Fibroblast of villous mesenchyme (primary cell): Measurements from ENCODE around the gene ARHGEF28. TPM values are rescaled to one million over a fixed set of nuclear protein-coding genes. Genes with fewer than 3 reads are reported as not detected.

ENCODE experiments used
- DNase-seq: peaks from one replicate; pipeline ENCODE4 v3.0.0-alpha.2; 2010; ENCODE audit warnings: low read depth
- H3K4me3 ChIP-seq: 2 replicates; pipeline ENCODE4 v1.5.1; 2011; ENCODE audit warnings: low read depth, mild to moderate bottlenecking, low read length
- CTCF ChIP-seq: IDR thresholded peaks from 2 replicates; pipeline ENCODE4 v1.5.1; 2012; ENCODE audit warnings: low read depth, mild to moderate bottlenecking, low read length; ENCODE audit not compliant: insufficient read depth
- total RNA-seq: library from RNA; depleted of rRNA; stranded (reverse); fragments of >200 nt; gene quantifications from 2 replicates; pipeline ENCODE4 v1.2.3, GENCODE V29; 2012

ARHGEF28 gene
- total RNA-seq, 1 donor, result 40.2 TPM

GRCh38 chr5:73973135-73973534, 347.1 kb downstream of the ARHGEF28 start:
- H3K4me3 ChIP-seq, result no peak overlapping the region
- no peak for TF ChIP-seq CTCF
- no peak for DNase-seq

- no peak for TF ChIP-seq CTCF
- no peak overlapping the region for H3K4me3 ChIP-seq
- DNase-seq, result peak; percentile 20
Observed at GRCh38 chr5:73974871-73975360, 348.9 kb downstream of the ARHGEF28 start.

- H3K4me3 ChIP-seq, result no peak overlapping the region
- no peak for TF ChIP-seq CTCF
- DNase-seq, result no peak
Observed at GRCh38 chr5:73975845-73976244, 349.8 kb downstream of the ARHGEF28 start.

- H3K4me3 ChIP-seq, result no peak overlapping the region
- DNase-seq, result no peak
- TF ChIP-seq CTCF, result no peak
Observed at GRCh38 chr5:73977146-73977545, 351.1 kb downstream of the ARHGEF28 start.

- no peak for DNase-seq
- TF ChIP-seq CTCF, result no peak
- no peak overlapping the region for H3K4me3 ChIP-seq
Observed at GRCh38 chr5:73979321-73979720, 353.3 kb downstream of the ARHGEF28 start.

GRCh38 chr5:73981704-73982103, 355.7 kb downstream of the ARHGEF28 start:
- no peak for TF ChIP-seq CTCF
- no peak for DNase-seq
- H3K4me3 ChIP-seq, result no peak overlapping the region

GRCh38 chr5:73983644-73984043, 357.6 kb downstream of the ARHGEF28 start:
- no peak for TF ChIP-seq CTCF
- no peak overlapping the region for H3K4me3 ChIP-seq

More at GRCh38 chr5:73983644-73984043, 357.6 kb downstream of the ARHGEF28 start:
- no peak for DNase-seq
